ENCODE data around the gene COL27A1. TPM values are rescaled to one million over a fixed set of nuclear protein-coding genes. Genes with fewer than 3 reads are reported as not detected.

Gene COL27A1
- total RNA-seq, 1 experiment from 2014 or later: 12.0 TPM

GRCh38 chr9:114214686-114215414, 59.5 kb downstream of the COL27A1 start:
- Histone ChIP-seq H3K27me3 (ENCODE audit: insufficient read depth, low read length) (no peaks in the 10 kb centered on the region), H3K9ac (ENCODE audit: low read length) (no peak overlapping the region), H3K36me3 (ENCODE audit: control insufficient read depth in 1 of 2, insufficient read depth in 2 of 2, low read length in 2 of 2) (no peaks in the 10 kb centered on the region), H3K4me3 (replicated peaks in 1 of 2; ENCODE audit: low read depth in 1 of 2, low read length in 2 of 2) (no peak overlapping the region), H3K9me3 (ENCODE audit: control insufficient read depth in 1 of 2, insufficient read depth in 1 of 2, low read depth in 1 of 2, low read length in 2 of 2) (no peaks in the 10 kb centered on the region), H3K27ac (ENCODE audit: low read depth, low read length) (no peak overlapping the region), H2AFZ (ENCODE audit: low read depth, low read length, poor library complexity, severe bottlenecking) (no peak overlapping the region), H3K4me1 (ENCODE audit: control insufficient read depth in 1 of 2, insufficient read depth in 2 of 2, low read length in 2 of 2) (no peaks in the 10 kb centered on the region; a peak in 1 of 4 replicates), H4K20me1 (ENCODE audit: insufficient read depth) (no peaks in the 10 kb centered on the region), H3K79me2 (ENCODE audit: insufficient read depth, low read length) (no peaks in the 10 kb centered on the region), H3K4me2 (ENCODE audit: low read length) (no peak overlapping the region), H3K9me2 (ENCODE audit: insufficient read depth) (no peaks in the 10 kb centered on the region)
- no peak for TF ChIP-seq ZNF274 (IDR thresholded peaks at IDR 0.05; ENCODE audit: low read depth, low read length)
- no peak for TF ChIP-seq ZBTB33 (IDR thresholded peaks at IDR 0.05; ENCODE audit: extremely low read depth, insufficient replicate concordance, low read length)
- TF ChIP-seq MAX (IDR thresholded peaks at IDR 0.05): no peak
- TF ChIP-seq ATF3 (IDR thresholded peaks at IDR 0.05): no peak
- no peak for TF ChIP-seq REST (IDR thresholded peaks at IDR 0.05; ENCODE audit: low read depth)
- no peak for TF ChIP-seq JUND (IDR thresholded peaks at IDR 0.05)
- TF ChIP-seq POLR2AphosphoS5 (IDR thresholded peaks at IDR 0.05; ENCODE audit: low read depth, low read length): no peak
- no peak for TF ChIP-seq EZH2phosphoT487 (IDR thresholded peaks at IDR 0.05; ENCODE audit: borderline replicate concordance)
- no peak for TF ChIP-seq YY1 (IDR thresholded peaks at IDR 0.05; ENCODE audit: extremely low read depth, insufficient replicate concordance, low read depth, low read length)
- no peak for TF ChIP-seq SP1 (IDR thresholded peaks at IDR 0.05; ENCODE audit: low read depth)
- POLR2A ChIA-PET: no interaction called here
- intact Hi-C loops (cut with micrococcal nuclease): no loop called here
- CTCF ChIA-PET: no interaction called here
- no peak for DNase-seq (ENCODE audit: low read depth, low spot score)
- RAD21 ChIA-PET (ENCODE audit: low non-redundant PET in 1 of 2, low total read pairs in 2 of 2, uncharacterized antibody in 2 of 2, unreplicated experiment in 2 of 2): no interaction called here
- BruUV-seq (replicated peaks): no TSS peak
- no peak for ATAC-seq

Data from HCT116 (cell line).